HCEC 1CT (cell line): ENCODE results near the gene TMEM239.

ENCODE experiments used
- DNase-seq: peaks from one replicate; pipeline ENCODE4 v3.0.0-alpha.2; 2017

The TMEM239 gene

DNA sequence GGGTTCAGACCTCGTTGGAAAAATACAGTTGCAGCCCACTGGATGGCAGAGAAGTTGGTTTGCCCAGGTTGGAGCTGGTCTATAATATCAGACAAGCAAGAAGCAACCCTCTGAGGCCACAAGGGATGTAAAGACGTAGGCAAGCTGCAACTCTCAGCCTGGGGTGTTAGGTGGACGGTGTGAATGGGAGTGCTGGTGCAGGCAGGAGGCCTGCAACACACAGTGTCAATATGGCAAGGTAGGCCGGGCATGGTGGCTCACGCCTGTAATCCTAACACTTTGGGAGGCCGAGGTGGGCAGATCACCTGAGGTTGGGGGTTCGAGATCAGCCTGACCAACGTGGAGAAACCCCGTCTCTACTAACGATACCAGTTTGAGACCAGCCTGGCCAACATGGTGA is 34.9 kb downstream of the TMEM239 start:
- no peak for DNase-seq

DNA sequence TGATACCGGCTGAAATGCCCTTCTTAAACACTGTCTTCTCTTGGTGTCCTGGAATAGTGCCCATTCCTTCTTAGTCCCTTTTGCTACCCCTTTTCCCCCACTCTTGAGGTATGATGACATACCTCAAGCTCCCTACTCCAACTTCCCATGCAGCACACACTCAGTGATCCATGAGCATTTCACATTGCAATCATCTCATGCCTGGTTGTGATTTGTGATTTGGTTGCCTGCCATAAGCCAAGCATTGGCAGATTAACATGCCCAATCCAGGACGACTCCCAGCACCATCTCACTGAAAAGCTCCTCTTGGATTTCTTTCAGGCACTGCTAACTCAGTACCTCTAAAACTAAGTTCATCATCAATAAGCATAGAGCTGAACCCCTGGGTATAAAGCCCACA is 42.4 kb downstream of the TMEM239 start:
- no peak for DNase-seq

DNA sequence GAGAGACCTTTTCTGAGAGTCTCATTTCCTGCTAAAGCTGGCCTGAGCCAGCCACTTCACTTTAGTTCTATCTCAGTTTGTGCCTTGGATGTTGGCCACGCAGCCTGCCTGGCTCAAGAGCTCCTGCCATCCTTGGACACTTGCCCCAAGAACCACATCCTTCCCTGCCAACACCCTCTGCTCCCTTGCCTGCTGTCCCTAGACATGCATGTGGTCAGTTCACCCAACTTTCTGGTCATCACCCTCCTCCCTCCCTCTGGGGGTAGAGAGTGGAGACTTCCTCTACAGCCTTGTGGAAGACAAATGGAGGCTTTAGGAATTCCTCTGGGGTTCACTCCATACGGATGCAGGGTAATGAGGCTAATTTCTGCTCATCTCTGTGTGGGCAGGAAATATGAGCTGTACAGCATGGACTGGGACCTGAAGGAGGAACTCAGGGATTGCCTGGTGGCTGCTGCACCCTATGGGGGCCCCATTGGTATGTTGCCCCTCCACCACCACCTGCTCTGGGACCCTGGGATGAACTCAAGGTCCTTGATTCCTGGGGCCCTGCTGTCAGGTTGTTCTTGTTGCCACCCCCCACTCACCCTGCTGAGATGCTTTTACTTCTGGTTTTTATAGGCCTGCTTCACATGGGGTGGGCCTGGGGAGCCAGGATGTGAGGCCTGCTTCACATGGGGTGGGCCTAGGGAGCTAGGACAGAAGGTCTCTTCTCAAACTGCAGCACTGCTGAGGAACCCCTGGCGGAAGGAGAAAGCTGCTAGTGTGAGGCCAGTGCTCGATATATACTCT is 43.4 kb downstream of the TMEM239 start:
- no peak for DNase-seq

DNA sequence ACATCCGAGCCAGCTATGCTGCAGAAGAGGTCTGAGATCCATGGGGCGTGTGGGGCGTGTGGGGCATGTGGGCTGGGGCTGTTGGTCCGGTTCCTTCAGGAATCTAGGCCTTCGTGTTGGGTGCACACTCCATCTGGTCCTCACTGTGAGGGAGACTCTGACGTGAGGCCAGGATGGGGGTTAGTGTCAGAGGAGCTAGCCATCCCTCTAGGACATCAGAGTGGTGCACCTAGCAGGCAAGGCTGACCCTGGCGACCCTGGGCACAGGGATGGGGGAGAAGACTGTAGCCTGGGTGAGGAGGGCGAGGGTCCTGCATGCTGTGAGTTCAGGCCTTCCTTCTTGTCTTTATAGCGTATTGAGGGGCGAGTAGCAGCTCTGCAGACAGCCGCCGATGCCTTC is 48.5 kb downstream of the TMEM239 start:
- DNase-seq: no peak

DNA sequence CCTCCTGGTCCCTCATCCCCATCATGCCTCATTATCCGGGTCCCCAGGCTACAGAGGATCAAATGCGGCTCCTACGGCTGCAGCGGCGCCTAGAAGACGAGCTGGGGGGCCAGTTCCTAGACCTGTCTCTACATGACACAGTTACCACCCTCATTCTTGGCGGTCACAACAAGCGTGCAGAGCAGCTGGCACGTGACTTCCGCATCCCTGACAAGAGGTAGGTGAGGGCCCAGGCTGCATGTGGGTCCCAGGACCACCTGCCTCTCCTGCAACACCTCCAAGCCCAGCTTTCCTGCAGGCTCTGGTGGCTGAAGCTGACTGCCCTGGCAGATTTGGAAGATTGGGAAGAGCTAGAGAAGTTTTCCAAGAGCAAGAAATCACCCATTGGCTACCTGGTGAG is 48.9 kb downstream of the TMEM239 start:
- no peak for DNase-seq

DNA sequence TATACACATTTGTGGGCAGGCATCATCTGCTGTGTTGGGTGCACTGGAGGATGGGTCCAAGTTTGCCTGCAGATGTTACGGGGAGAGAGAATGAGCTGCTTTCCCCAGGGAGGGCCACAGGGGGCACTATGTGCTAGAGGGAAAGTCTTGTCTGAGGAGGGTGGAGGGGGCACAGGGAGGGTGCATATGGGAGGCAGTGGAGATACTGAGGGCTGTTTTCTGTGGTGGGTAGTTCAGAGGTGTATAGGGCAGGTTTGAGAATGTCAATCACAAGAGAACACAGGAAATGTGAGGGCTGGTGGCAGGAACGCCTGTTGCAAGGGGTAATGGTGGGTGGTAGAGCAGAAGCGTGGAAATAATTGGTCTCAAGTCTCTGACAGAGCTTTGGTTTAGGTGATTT is 49.5 kb downstream of the TMEM239 start:
- no peak for DNase-seq

DNA sequence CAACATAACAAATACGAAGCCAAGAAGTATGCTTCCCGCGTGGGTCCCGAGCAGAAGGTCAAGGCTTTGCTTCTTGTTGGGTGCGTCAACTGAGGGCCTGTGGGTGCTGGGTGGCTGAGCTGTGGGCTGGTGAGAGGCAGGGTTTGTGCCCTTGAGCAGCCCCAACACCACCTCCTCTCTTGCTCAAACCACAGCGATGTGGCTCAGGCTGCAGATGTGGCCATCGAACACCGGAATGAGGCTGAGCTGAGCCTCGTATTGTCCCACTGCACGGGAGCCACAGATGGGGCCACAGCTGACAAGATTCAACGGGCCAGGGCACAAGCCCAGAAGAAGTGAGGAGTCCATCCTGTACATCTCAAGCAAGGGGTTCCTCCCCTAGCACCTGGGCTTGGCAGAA is 50.1 kb downstream of the TMEM239 start:
- no peak for DNase-seq

DNA sequence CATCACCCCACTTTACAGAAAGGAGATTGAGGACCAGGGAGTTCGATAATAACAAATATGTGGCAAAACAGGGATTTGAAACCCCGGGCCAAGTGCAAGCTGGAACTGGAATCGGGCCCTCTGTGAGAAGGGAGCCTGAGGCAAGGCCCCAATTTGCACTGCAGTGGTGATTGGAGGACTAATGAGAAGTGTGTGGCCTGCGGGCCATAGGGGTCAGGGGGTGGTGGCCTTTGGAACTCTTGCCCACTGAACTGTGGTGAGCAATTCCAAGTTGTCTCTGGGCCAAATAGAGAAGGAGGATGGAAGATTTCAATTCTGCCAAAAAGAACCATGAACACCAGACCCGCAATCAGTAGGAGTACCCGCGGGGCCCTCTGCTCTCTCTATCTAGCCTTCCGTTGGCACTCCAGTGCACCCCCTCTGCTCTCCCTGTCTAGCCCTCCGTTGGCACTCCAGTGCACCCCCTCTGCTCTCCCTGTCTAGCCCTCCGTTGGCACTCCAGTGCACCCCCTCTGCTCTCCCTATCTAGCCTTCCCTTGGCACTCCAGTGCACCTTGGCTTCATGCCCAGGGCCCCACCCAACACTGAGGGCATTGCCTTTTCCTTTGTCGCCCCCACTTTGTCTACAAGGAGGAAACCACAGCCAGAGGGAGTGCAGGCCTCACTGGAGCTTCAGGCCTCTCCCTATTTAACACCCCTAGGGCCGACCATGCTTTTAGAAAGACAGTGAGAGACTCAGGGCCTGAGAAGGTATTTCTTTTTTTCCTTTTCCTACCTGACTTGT is 51.1 kb downstream of the TMEM239 start:
- no peak for DNase-seq
